Hindlimb muscle (tissue), 1 donor: ENCODE data around the gene IGLL5. TPM values are rescaled to one million over a fixed set of nuclear protein-coding genes. Genes with fewer than 3 reads are reported as not detected.
"Not testable (repeated sequence)": the region's sequence is repeated elsewhere in the genome, so short reads cannot be mapped to it uniquely, and the experiment has no call there.

ENCODE experiments used
- DNase-seq: peaks from one replicate; pipeline ENCODE4 v3.0.0-alpha.2; 2013
- polyA plus RNA-seq: library from polyadenylated mRNA; unstranded; fragments of 120-200 nt; gene quantifications from one replicate; pipeline ENCODE4 v1.2.1, GENCODE V29; 2013; ENCODE audit not compliant: insufficient read length

IGLL5 gene
- polyA plus RNA-seq, 1 donor, result 0.22 TPM

- DNase-seq, result no peak
These were observed 2.5 kb upstream of the IGLL5 start for GRCh38 chr22:22884888-22885840.

GRCh38 chr22:22886546-22886945, 1.1 kb upstream of the IGLL5 start:
- no peak for DNase-seq

GRCh38 chr22:22888571-22889353, 1.1 kb downstream of the IGLL5 start:
- no peak for DNase-seq

GRCh38 chr22:22890085-22890484, 2.5 kb downstream of the IGLL5 start:
- no peak for DNase-seq

GRCh38 chr22:22891139-22891621, 3.6 kb downstream of the IGLL5 start:
- DNase-seq, result no peak

- DNase-seq, result no peak
These were observed 4.8 kb downstream of the IGLL5 start for GRCh38 chr22:22892096-22893052.

GRCh38 chr22:22893077-22893805, 5.6 kb downstream of the IGLL5 start:
- no peak for DNase-seq

- DNase-seq, result no peak
These were observed 6.5 kb downstream of the IGLL5 start for GRCh38 chr22:22893891-22894739.

- DNase-seq, result no peak
These were observed 7.4 kb downstream of the IGLL5 start for GRCh38 chr22:22894740-22895731.

- DNase-seq, result no peak
These were observed 8.3 kb downstream of the IGLL5 start for GRCh38 chr22:22895776-22896445.

- DNase-seq, result no peak
These were observed 9.0 kb downstream of the IGLL5 start for GRCh38 chr22:22896601-22897000.

GRCh38 chr22:22897091-22897490, 9.5 kb downstream of the IGLL5 start:
- no peak for DNase-seq

GRCh38 chr22:22897947-22898346, 10.3 kb downstream of the IGLL5 start:
- DNase-seq, result no peak

GRCh38 chr22:22898411-22898950, 10.9 kb downstream of the IGLL5 start:
- DNase-seq, result not testable (repeated sequence)

- DNase-seq, result not testable (repeated sequence)
These were observed 11.9 kb downstream of the IGLL5 start for GRCh38 chr22:22899342-22900080.

- DNase-seq, result not testable (repeated sequence)
These were observed 13.1 kb downstream of the IGLL5 start for GRCh38 chr22:22900527-22901205.
